Hepatocyte (in vitro differentiated cells): ENCODE measurements around the gene TFCP2L1.

Source experiments
- CTCF ChIP-seq: fragments of 200-600 bp; sonication (generic); IDR thresholded peaks from 2 replicates; pipeline ENCODE4 v1.5.1; 2016; ENCODE audit warnings: antibody characterized with exemption, mild to moderate bottlenecking; ENCODE audit not compliant: poor library complexity
- EZH2 ChIP-seq: fragments of 200-600 bp; sonication (generic); IDR thresholded peaks from 2 replicates; pipeline ENCODE4 v1.6.1; 2016; ENCODE audit warnings: antibody characterized with exemption, mild to moderate bottlenecking, borderline replicate concordance
- EZH2phosphoT487 ChIP-seq: fragments of 200-600 bp; sonication (generic); IDR thresholded peaks from one replicate; pipeline ENCODE4 v1.6.1; 2018; ENCODE audit warnings: antibody characterized with exemption, mild to moderate bottlenecking, low read depth, moderate library complexity; ENCODE audit not compliant: unreplicated experiment, severe bottlenecking

DNA sequence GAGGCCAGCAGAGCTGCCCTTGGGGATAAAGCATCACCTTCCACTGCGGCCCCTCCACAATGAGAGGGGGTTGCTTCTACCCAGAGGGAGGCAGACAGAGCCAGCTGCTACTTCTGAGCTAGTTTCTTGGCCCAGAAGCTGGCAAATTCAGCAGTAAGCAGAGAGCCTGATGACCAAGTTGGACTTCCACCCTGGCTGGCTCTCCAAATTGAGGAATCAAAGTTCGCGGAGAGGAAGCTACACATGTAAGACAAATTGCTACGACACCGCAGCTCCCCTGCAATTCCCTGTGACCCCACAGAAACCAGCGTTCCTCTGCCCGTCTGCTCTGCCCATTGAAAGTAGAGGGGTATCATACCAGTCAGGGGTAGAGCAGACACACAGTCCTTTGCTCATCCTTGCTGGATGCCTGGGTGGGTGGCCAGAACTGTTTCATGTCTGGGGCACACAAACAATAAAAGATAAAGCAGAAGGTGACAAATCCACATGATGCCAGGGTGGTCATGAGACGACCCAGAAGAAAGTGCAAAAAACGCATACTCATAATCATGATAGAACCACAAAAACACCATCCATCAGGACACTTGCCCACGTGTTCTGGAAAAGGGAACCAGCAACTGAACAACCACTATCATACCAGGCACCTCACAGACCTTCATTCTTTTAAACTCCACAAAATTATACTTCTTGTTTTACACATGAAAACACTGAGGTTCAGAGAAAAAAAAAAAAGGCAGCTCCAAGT is 5.4 kb downstream of the TFCP2L1 start:
- TF ChIP-seq EZH2phosphoT487 (no peak), CTCF (no peak), EZH2 (no peak)
